Mucosa of descending colon (tissue), 3 donors: ENCODE data around the gene C1R. TPM values are rescaled to one million over a fixed set of nuclear protein-coding genes. Genes with fewer than 3 reads are reported as not detected.

Experiments
- ATAC-seq: fragments of 200-7000 bp; cut with Tn5 transposase; one replicate; pipeline ENCODE4 v1.9.1; 2020; ENCODE audit warnings: mild to moderate bottlenecking, moderate library complexity
- DNase-seq, 3 donors: peaks; one replicate each; pipeline ENCODE4 v3.0.0-alpha.2; 2020
- H3K36me3 ChIP-seq: fragments of 200-600 bp; one replicate; pipeline ENCODE4 v1.8.0; 2021; ENCODE audit warnings: low read depth, mild to moderate bottlenecking
- H3K4me1 ChIP-seq: fragments of 200-600 bp; one replicate; pipeline ENCODE4 v1.8.0; 2021; ENCODE audit warnings: low read depth, mild to moderate bottlenecking
- H3K4me3 ChIP-seq: fragments of 200-600 bp; one replicate; pipeline ENCODE4 v1.8.0; 2021; ENCODE audit warnings: mild to moderate bottlenecking
- H3K9me3 ChIP-seq: fragments of 200-600 bp; one replicate; pipeline ENCODE4 v1.8.0; 2021; ENCODE audit warnings: mild to moderate bottlenecking
- CTCF ChIP-seq: fragments of 200-600 bp; IDR thresholded peaks from one replicate; pipeline ENCODE4 v1.8.0; 2022; ENCODE audit warnings: antibody characterized with exemption, mild to moderate bottlenecking
- intact Hi-C, 2 donors: fragments of 100-400 bp; cut with DNase I in 1 of 2; cut with micrococcal nuclease in 1 of 2; formaldehyde crosslinking; loops; one replicate each; pipeline versions ENCODE4 v1.11.0 to v1.11.1; 2022; cut with DNase I, micrococcal nuclease
- total RNA-seq, 3 donors: library from RNA; stranded (reverse); fragmentation: NEBNext Ultra II Directional in 2 of 3; extraction: Animal tissue kit (Norgen Biotek cat#: 25700) in 2 of 3; gene quantifications; one replicate each; pipeline versions ENCODE4 v1.2.1 to v1.2.4, GENCODE V29; 2021 to 2023
- donor health status: DM: no; HTN: no; CAD: no; lungs with moderate emphysema.
- donor health status: DM: no; HTN: no; CAD: no.
- donor health status: DM: no; HTN: yes; CAD: no.

The C1R gene
- total RNA-seq, 3 donors from 2014 or later: 38.7 to 273 (median 222) TPM

- ATAC-seq (no peak), DNase-seq (no peak)
- no peaks in the 10 kb centered on the region for H3K4me1 ChIP-seq
- no peak overlapping the region for H3K4me3 ChIP-seq
- no peaks in the 10 kb centered on the region for H3K36me3 ChIP-seq
- no peaks in the 10 kb centered on the region for H3K9me3 ChIP-seq
- intact Hi-C loops: no loop called here
- TF ChIP-seq CTCF: no peak
Observed at GRCh38 chr12:7116916-7117315, 24.7 kb upstream of the C1R start.

- Histone ChIP-seq H3K9me3 (no peaks in the 10 kb centered on the region), H3K36me3 (no peaks in the 10 kb centered on the region), H3K4me1 (no peaks in the 10 kb centered on the region), H3K4me3 (no peak overlapping the region)
- DNase-seq (no peak), ATAC-seq (no peak)
- intact Hi-C loops: no loop called here
- TF ChIP-seq CTCF: no peak
Observed at GRCh38 chr12:7116196-7116595, 24.0 kb upstream of the C1R start.

- H3K4me3 ChIP-seq: no peak overlapping the region
- DNase-seq (no peak), ATAC-seq (no peak)
- H3K36me3 ChIP-seq: no peaks in the 10 kb centered on the region
- H3K9me3 ChIP-seq: no peaks in the 10 kb centered on the region
- no peak for TF ChIP-seq CTCF
- H3K4me1 ChIP-seq: no peaks in the 10 kb centered on the region
- intact Hi-C loops: no loop called here
Observed at GRCh38 chr12:7114851-7115250, 22.6 kb upstream of the C1R start.

GRCh38 chr12:7114008-7114407 lies 21.8 kb upstream of the C1R start:
- H3K36me3 ChIP-seq: no peaks in the 10 kb centered on the region
- H3K9me3 ChIP-seq: no peaks in the 10 kb centered on the region
- intact Hi-C loops: no loop called here
- DNase-seq (no peak), ATAC-seq (no peak)
- no peak for TF ChIP-seq CTCF
- no peak overlapping the region for H3K4me3 ChIP-seq
- no peaks in the 10 kb centered on the region for H3K4me1 ChIP-seq

- Histone ChIP-seq H3K36me3 (no peaks in the 10 kb centered on the region), H3K9me3 (no peaks in the 10 kb centered on the region), H3K4me1 (no peaks in the 10 kb centered on the region), H3K4me3 (no peak overlapping the region)
- DNase-seq (peak in 1 of 3 donors; percentile 42), ATAC-seq (peak; percentile 10)
- peak; percentile 84 for TF ChIP-seq CTCF
- intact Hi-C loops: no loop called here
Observed at GRCh38 chr12:7113389-7113871, 21.2 kb upstream of the C1R start.

GRCh38 chr12:7112041-7112440 lies 19.8 kb upstream of the C1R start:
- H3K4me1 ChIP-seq: peaks cover 11% of the 10 kb centered on the region
- ATAC-seq (no peak), DNase-seq (no peak)
- TF ChIP-seq CTCF: no peak
- no peak overlapping the region for H3K4me3 ChIP-seq
- H3K9me3 ChIP-seq: no peaks in the 10 kb centered on the region
- no peaks in the 10 kb centered on the region for H3K36me3 ChIP-seq
- intact Hi-C loops: no loop called here
